Measurements from ENCODE around the gene FADS3.

The FADS3 gene

DNA sequence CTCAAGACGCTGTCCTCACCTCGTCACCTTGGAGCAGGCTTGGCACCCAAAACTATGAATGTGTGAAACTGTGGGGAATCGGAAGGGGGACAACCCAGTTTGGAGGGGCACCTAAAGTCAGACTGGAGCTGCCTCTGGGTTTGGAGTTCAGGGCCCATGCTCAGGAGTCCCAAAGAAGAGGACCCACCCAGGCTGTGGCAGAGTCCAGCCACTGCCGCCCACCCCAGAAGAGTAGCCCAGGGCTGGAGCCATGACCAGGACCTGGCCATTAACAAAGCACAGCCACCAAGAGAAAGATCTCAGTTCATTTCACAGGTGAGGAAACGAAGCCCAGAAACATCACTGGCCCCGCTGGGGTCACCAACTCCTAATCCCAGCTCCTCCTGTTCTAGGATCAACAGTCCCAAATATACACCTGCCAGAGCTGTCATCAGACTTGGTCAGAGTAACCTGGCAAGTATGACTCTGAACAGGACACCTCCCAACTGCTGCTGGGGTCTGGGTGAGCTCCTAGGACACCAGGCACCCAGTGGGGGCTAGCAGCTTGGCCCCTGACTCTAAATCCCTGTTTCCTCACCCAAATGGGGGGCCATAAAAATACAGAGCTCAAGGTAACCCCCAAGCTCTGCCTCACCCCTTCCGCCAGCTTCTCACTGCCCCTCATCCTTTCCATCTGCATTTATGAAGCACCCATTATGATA, 23.3 kb upstream of the FADS3 start:
- Histone ChIP-seq H3K4me3 (no peak overlapping the region), H3K27ac (peak overlapping the region in 5 of 21 experiments; percentile 7 to 49 (median 36))

DNA sequence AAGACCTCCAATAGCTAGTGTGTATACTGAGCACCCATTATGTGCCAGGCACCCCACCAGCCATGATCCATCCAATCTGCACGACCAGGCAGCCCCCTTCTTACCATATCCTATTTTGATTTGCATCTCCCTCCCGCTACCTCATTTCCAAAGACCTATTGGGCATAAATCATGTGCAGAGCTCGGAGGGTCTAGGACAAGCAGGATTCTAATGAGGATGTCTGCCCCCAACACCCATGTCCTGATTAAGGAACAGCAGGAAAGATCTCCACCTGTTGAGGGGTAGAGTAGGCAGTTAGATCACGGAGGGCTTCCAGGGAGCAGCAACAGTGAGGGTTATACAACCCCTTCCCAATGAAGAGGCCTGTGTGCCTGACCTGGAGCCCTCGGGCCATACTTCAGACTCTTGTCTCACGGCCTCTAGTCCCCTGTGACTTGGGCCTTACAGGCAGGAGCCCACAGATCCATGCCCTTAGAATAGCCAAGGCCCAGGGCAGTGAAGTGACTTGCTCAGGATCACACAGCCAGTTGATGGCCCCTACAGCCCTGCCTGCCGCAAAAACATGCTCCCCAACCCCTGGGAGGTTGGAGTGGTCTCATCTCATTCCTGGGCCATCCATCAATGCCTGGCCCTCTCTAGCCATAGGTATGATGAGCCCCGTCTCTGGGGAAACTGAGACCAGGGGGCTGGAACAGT, 22.5 kb upstream of the FADS3 start:
- H3K4me3 ChIP-seq = no peak overlapping the region

DNA sequence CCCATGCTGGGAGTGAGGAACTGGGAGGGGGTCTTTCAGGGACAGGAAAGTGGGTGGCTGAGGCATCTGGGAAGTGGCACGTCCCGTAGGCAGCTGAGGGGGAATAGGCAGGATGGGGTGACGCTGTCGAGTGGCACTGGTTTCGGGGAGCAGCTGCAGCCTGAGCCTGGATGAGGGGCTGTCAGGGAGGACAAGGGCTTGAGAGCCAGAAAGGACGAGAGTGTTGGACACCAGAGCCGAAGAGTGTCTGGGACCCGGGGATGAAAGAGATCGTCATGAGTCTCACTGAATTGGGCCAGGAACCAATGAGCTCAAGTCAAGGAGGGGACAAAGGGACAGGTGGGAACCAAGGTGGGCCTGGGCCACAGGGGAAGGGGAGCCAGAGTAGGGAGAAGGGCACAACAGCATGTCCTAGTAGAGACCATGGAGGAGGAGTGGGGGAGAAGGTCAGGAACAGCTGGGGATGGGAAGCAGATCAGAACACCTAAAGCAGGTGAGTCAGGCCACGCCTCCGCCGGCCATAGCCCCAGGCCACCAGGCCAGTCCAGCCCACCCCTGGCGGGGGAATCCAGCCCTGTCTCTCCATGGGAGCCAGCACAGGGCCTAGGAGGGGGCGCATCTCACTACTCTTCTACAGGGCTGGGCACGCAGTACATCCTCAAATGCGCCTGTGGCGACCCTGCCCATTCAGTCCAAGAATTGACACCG, 21.8 kb upstream of the FADS3 start:
- no peak overlapping the region for H3K4me3 ChIP-seq
- H3K27ac ChIP-seq = peak overlapping the region in 5 of 21 experiments; percentile 17 to 52 (median 26)

More for the DNA sequence above, 22.5 kb upstream of the FADS3 start:
- H3K27ac ChIP-seq = peak overlapping the region in 4 of 21 experiments; percentile 7 to 52 (median 36)

GRCh38 chr11:61912530-61912898, 21.2 kb upstream of the FADS3 start:
- Histone ChIP-seq H3K27ac (peak overlapping the region in 4 of 21 experiments; percentile 9 to 71 (median 59)), H3K4me3 (no peak overlapping the region)

GRCh38 chr11:61911701-61912529, 20.6 kb upstream of the FADS3 start:
- peak overlapping the region in 6 of 21 experiments; percentile 9 to 71 (median 41) for H3K27ac ChIP-seq
- no peak overlapping the region for H3K4me3 ChIP-seq

DNA sequence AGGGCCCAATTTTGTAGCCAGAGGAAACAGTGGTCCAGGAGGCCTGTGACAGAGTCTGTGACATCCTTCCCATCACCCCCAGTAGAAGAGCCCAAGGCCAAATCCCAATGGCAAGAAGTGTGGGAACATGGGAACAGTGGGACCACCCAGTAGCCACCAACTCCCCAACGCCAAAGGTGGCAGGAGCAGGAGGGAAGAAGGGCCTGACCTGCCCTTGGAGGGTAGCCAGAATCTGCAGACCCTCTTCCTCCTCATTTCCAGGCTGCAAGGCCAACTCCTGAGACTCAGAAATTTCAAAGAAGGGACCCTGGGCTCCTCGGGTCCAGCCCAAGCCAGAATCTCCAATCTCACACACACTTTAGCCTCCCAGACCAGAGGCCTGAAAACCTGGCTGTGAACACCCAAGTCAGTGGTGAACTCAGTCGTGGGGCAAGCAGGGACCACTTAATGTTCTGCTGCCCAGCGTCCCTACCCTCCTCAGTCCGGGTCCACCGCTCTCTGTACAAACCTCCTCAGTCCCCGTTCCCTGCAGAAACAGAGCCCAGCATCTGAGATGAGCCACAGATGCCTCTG, 19.9 kb upstream of the FADS3 start:
- no peak overlapping the region for H3K4me3 ChIP-seq
- peak overlapping the region in 6 of 21 experiments; percentile 1 to 71 (median 38) for H3K27ac ChIP-seq

DNA sequence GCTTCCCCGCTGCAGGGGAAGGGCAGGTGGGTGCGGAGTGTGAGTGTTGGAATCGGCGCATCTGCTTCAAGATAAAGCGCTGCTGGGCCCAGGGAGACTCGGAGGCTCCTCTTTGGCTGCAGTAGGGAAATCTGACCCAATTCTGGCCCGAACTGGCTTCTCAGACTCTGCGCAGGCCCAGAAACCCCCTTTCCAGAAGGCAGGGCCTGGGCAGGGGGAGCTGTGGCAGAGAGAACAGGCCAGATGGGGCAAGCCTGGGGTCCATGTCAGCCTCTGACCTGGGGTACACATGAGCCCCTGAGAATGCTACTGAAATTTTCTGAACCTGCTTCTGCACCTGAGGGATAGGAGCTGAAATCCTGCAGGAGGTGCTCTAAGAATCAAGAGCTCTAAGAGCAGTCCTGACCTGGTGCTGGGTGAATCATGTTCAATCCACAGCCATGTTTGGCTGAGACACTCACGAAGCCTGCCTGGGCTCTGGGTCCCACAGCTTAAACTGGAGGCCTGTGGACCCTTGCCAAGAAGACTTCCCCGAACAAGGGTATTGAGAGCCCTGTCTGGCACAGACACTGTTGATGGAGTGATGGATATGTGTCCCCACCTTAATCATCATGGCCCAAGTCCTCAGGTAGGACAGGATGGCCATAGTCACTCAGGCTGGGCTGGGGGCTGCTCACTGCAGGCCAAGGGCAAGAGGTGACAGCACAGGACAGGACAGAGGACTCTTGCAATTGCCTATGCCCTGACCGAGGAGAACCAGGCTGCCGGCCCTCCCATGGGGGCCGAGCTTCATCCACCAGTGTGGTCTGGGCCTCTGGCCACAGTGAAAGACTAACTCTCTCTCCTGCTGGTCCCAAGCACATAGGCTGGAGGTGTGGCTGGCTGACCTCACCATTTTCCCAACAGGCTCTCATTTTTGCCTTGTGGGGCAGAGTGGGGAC, 19.1 kb upstream of the FADS3 start:
- Histone ChIP-seq H3K4me3 (no peak overlapping the region), H3K27ac (peak overlapping the region in 4 of 21 experiments; percentile 6 to 37 (median 28))

- no peak overlapping the region for H3K4me3 ChIP-seq
- H3K27ac ChIP-seq = peak overlapping the region in 6 of 21 experiments; percentile 4 to 70 (median 44)
Observed at GRCh38 chr11:61908730-61909316, 17.5 kb upstream of the FADS3 start.

- Histone ChIP-seq H3K4me3 (no peak overlapping the region), H3K27ac (peak overlapping the region in 3 of 21 experiments; percentile 55 to 70 (median 60))
Observed at GRCh38 chr11:61907871-61908729, 16.8 kb upstream of the FADS3 start.

GRCh38 chr11:61907282-61907681, 15.9 kb upstream of the FADS3 start:
- no peak overlapping the region for H3K4me3 ChIP-seq
- H3K27ac ChIP-seq = no peak overlapping the region

DNA sequence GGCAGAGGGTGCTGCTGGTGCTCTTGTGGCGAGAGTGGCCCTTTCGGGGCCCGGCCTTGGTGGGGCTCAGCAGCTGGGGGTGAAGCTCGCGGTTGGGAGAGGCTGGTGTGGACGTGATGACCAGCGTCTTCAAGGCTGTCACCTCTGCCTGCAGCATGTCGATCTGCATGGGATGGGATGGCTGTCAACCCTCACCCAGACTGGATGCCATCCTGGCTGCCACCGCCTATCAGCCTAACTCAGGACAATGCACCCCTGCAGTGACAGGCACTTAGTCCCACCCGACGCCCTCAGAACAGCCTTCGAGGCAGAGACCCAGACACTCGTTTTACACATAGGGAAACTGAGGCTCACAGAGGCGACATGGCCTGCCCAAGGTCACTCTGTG, 15.2 kb upstream of the FADS3 start:
- Histone ChIP-seq H3K27ac (no peak overlapping the region), H3K4me3 (no peak overlapping the region)

GRCh38 chr11:61905801-61906521, 14.6 kb upstream of the FADS3 start:
- Histone ChIP-seq H3K4me3 (no peak overlapping the region), H3K27ac (peak overlapping the region in 1 of 21 experiments; percentile 7)

DNA sequence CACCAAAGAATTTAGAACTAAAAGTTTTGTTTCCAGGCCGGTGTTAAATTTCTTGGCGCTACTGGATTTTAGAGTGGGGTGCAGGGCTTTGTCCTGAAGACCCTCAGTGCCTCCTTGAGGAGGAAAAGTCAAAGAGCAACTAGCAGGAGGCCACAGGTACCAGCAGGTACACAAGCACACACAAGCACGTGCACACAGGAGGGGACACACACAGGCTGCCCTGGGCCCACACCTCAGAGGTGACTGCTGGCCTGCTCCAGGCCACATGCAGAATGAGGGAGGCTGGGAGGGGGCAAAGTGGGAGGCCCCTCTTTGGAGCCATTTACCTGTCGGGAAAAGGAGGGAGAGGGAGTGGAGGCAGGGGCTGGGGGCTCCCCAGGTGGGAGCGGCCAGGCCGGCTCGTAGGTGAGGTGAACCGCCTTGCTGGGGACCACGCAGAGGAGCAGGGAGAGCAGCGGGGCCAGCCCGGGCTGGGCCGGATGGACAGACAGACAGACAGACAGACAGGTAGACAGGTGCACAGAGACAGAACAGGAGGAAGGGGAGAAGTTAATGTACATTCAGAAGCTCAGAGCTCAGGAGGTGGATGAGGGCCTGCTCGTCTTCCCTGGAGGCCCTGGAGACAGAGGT, 13.8 kb upstream of the FADS3 start:
- no peak overlapping the region for H3K4me3 ChIP-seq
- H3K27ac ChIP-seq = peak overlapping the region in 1 of 21 experiments; percentile 7

DNA sequence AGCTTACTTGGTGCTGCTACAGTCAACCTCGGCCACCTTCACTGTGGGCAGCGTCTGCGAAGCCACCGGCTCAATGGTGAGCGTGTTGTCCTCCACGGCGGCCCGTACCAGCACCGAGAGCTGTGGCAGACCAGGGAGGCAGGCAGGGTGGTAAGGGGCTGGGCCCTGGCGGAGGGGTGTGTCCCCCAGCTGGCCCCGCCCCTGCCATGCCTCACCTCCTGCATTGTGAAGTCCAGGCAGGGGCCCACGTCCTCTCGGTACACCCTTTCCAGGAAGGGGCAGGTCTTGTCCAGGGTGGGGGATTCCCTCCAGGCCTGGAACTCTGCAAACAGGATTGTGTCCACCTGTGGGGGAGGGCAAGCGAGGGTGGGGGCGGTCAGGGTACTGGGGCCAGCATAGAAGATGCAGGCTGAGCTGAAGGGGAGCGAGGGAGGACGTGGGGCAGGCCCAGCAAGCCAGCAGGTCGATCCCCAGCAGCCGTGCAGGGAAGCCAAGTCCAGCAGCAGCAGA, 13.2 kb upstream of the FADS3 start:
- Histone ChIP-seq H3K27ac (no peak overlapping the region), H3K4me3 (no peak overlapping the region)

DNA sequence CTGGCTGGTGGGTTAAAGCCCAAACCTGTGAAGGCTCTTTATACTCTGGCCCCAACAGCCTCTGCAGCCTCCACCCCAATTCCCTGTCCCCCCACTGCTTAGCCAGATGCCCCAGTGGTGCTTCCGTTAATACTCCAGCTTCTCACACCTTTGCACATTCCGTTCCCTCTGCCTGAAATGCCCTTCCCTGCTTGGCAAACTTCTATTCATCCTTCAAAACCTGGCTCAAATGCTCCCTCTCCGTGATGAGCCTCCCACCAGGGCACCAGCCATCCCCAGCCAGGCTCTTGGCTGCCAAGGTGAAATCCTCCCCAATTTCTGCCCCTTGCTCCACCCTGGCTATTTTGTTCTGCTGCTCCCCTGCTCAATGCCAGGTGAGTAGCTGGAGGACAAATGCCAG, 12.5 kb upstream of the FADS3 start:
- H3K27ac ChIP-seq = no peak overlapping the region
- H3K4me3 ChIP-seq = no peak overlapping the region

DNA sequence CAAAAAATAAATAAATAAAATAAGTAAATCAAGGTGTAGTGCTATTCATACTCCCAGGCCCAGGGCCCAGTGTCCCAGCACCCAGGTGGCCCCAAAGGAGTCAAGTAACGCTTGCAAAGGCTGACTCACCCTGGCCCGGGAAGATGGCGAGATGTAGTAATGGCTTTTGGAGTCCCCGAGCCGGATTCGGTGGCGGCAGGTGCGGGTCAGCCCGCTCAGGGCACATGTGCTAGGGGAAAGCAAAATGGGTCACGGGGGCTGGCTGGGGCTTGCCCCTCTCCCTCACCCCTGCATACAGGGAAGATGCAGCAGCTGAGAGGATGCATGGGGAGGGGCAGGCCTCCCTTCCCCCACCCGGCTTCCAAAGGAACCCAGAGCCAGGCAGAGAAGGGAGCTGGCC, 11.0 kb upstream of the FADS3 start:
- no peak overlapping the region for H3K27ac ChIP-seq

More for the DNA sequence above, 11.0 kb upstream of the FADS3 start:
- H3K4me3 ChIP-seq = no peak overlapping the region

Measured in skin epidermis (tissue), 12 donors.